Activated CD4-positive, alpha-beta T cell treated with anti-CD3 and anti-CD28 coated beads, Interleukin-10, Interleukin-2, amounts not matched to agents 100 ng/mL and 50 ng/mL, durations not matched to agents 16 hours and 8 hours (primary cell): ENCODE measurements around the gene MAEA.

Experiments used
- DNase-seq: peaks from one replicate; pipeline ENCODE4 v3.0.0-alpha.2; 2020

MAEA gene

GRCh38 chr4:1355378-1355777 lies 65.7 kb downstream of the MAEA start:
- DNase-seq, result no peak

GRCh38 chr4:1356181-1356998 lies 66.7 kb downstream of the MAEA start:
- peak; percentile 46 for DNase-seq

GRCh38 chr4:1357356-1358248 lies 67.9 kb downstream of the MAEA start:
- no peak for DNase-seq

- DNase-seq, result no peak
These were observed 68.9 kb downstream of the MAEA start for GRCh38 chr4:1358421-1359143.

- DNase-seq, result no peak
These were observed 69.4 kb downstream of the MAEA start for GRCh38 chr4:1359144-1359501.

GRCh38 chr4:1359976-1360375 lies 70.3 kb downstream of the MAEA start:
- DNase-seq, result no peak

GRCh38 chr4:1360423-1361283 lies 71.0 kb downstream of the MAEA start:
- no peak for DNase-seq

- no peak for DNase-seq
These were observed 71.7 kb downstream of the MAEA start for GRCh38 chr4:1361431-1361830.

GRCh38 chr4:1362046-1362445 lies 72.4 kb downstream of the MAEA start:
- DNase-seq, result no peak

GRCh38 chr4:1362521-1362920 lies 72.8 kb downstream of the MAEA start:
- no peak for DNase-seq

- DNase-seq, result no peak
These were observed 73.8 kb downstream of the MAEA start for GRCh38 chr4:1363513-1363912.

GRCh38 chr4:1364217-1364616 lies 74.5 kb downstream of the MAEA start:
- no peak for DNase-seq

- no peak for DNase-seq
These were observed 75.1 kb downstream of the MAEA start for GRCh38 chr4:1364748-1365147.

- DNase-seq, result no peak
These were observed 75.8 kb downstream of the MAEA start for GRCh38 chr4:1365271-1366178.

GRCh38 chr4:1366371-1367229 lies 76.9 kb downstream of the MAEA start:
- DNase-seq, result no peak

GRCh38 chr4:1367230-1367935 lies 77.7 kb downstream of the MAEA start:
- DNase-seq, result no peak

- no peak for DNase-seq
These were observed 78.2 kb downstream of the MAEA start for GRCh38 chr4:1367936-1368289.

GRCh38 chr4:1368421-1369090 lies 78.9 kb downstream of the MAEA start:
- DNase-seq, result no peak

GRCh38 chr4:1369091-1369450 lies 79.4 kb downstream of the MAEA start:
- DNase-seq, result no peak
